Measurements from ENCODE around the gene NEK6.

The NEK6 gene

GRCh38 chr9:124373386-124373785, 115.6 kb downstream of the NEK6 start:
- TF ChIP-seq GATA1 (IDR thresholded peaks at IDR 0.05; ENCODE audit: low read depth, low read length) = no peak
- no peak for TF ChIP-seq POLR2A (IDR thresholded peaks at IDR 0.05; ENCODE audit: low read length)
- no peak for DNase-seq

- TF ChIP-seq POLR2A (IDR thresholded peaks at IDR 0.05; ENCODE audit: low read length) (no peak), GATA1 (IDR thresholded peaks at IDR 0.05; ENCODE audit: low read depth, low read length) (no peak)
- DNase-seq = no peak
These were observed 116.1 kb downstream of the NEK6 start for GRCh38 chr9:124373851-124374250.

GRCh38 chr9:124375726-124376125, 118.0 kb downstream of the NEK6 start:
- DNase-seq = no peak
- TF ChIP-seq GATA1 (IDR thresholded peaks at IDR 0.05; ENCODE audit: low read depth, low read length) (no peak), POLR2A (IDR thresholded peaks at IDR 0.05; ENCODE audit: low read length) (no peak)

- TF ChIP-seq GATA1 (IDR thresholded peaks at IDR 0.05; ENCODE audit: low read depth, low read length) = no peak
- TF ChIP-seq POLR2A (IDR thresholded peaks at IDR 0.05; ENCODE audit: low read length) = no peak
- no peak for DNase-seq
These were observed 118.6 kb downstream of the NEK6 start for GRCh38 chr9:124376329-124376728.

GRCh38 chr9:124377551-124378406, 120.0 kb downstream of the NEK6 start:
- TF ChIP-seq GATA1 (IDR thresholded peaks at IDR 0.05; ENCODE audit: low read depth, low read length) (no peak), POLR2A (IDR thresholded peaks at IDR 0.05; ENCODE audit: low read length) (no peak)
- DNase-seq = no peak

GRCh38 chr9:124381170-124381945, 123.6 kb downstream of the NEK6 start:
- no peak for TF ChIP-seq GATA1 (IDR thresholded peaks at IDR 0.05; ENCODE audit: low read depth, low read length)
- TF ChIP-seq POLR2A (IDR thresholded peaks at IDR 0.05; ENCODE audit: low read length) = no peak
- DNase-seq = no peak

GRCh38 chr9:124384210-124384609, 126.5 kb downstream of the NEK6 start:
- no peak for DNase-seq
- TF ChIP-seq POLR2A (IDR thresholded peaks at IDR 0.05; ENCODE audit: low read length) (no peak), GATA1 (IDR thresholded peaks at IDR 0.05; ENCODE audit: low read depth, low read length) (no peak)

GRCh38 chr9:124384846-124385245, 127.1 kb downstream of the NEK6 start:
- DNase-seq = no peak
- no peak for TF ChIP-seq POLR2A (IDR thresholded peaks at IDR 0.05; ENCODE audit: low read length)
- no peak for TF ChIP-seq GATA1 (IDR thresholded peaks at IDR 0.05; ENCODE audit: low read depth, low read length)

GRCh38 chr9:124385623-124386022, 127.9 kb downstream of the NEK6 start:
- no peak for DNase-seq
- TF ChIP-seq POLR2A (IDR thresholded peaks at IDR 0.05; ENCODE audit: low read length) (no peak), GATA1 (IDR thresholded peaks at IDR 0.05; ENCODE audit: low read depth, low read length) (no peak)

GRCh38 chr9:124386201-124386600, 128.5 kb downstream of the NEK6 start:
- peak in 1 of 2 experiments; percentile 16 for DNase-seq
- no peak for TF ChIP-seq POLR2A (IDR thresholded peaks at IDR 0.05; ENCODE audit: low read length)
- no peak for TF ChIP-seq GATA1 (IDR thresholded peaks at IDR 0.05; ENCODE audit: low read depth, low read length)

GRCh38 chr9:124388275-124389048, 130.7 kb downstream of the NEK6 start:
- no peak for TF ChIP-seq POLR2A (IDR thresholded peaks at IDR 0.05; ENCODE audit: low read length)
- TF ChIP-seq GATA1 (IDR thresholded peaks at IDR 0.05; ENCODE audit: low read depth, low read length) = no peak
- DNase-seq = peak; percentile 61 to 82

GRCh38 chr9:124389146-124389939, 131.6 kb downstream of the NEK6 start:
- DNase-seq = no peak
- TF ChIP-seq GATA1 (IDR thresholded peaks at IDR 0.05; ENCODE audit: low read depth, low read length) = no peak
- no peak for TF ChIP-seq POLR2A (IDR thresholded peaks at IDR 0.05; ENCODE audit: low read length)
